Ectodermal cell (in vitro differentiated cells): Measurements from ENCODE around the gene RCAN2.

ENCODE experiments used
- H3K27ac ChIP-seq: 2 replicates; pipeline ENCODE4 v1.7.0; 2013; ENCODE audit warnings: mild to moderate bottlenecking, low read depth, low read length; ENCODE audit not compliant: insufficient read depth, poor library complexity, severe bottlenecking
- H3K27me3 ChIP-seq: 2 replicates; pipeline ENCODE4 v1.7.0; 2013; ENCODE audit warnings: mild to moderate bottlenecking, low read length; ENCODE audit not compliant: insufficient read depth, control insufficient read depth, poor library complexity, severe bottlenecking
- H3K36me3 ChIP-seq: one replicate; pipeline ENCODE4 v1.7.0; 2013; ENCODE audit warnings: low read length; ENCODE audit not compliant: control insufficient read depth, insufficient read depth
- H3K4me1 ChIP-seq: one replicate; pipeline ENCODE4 v1.7.0; 2013; ENCODE audit warnings: low read length; ENCODE audit not compliant: control insufficient read depth, insufficient read depth
- H3K4me3 ChIP-seq: 2 replicates; pipeline ENCODE4 v1.7.0; 2013; ENCODE audit warnings: low read depth, low read length, control low read depth; ENCODE audit not compliant: insufficient read depth
- H3K9me3 ChIP-seq: 2 replicates; pipeline ENCODE4 v1.7.0; 2013; ENCODE audit warnings: mild to moderate bottlenecking, low read length, moderate library complexity; ENCODE audit not compliant: control insufficient read depth
- WGBS, 2 experiments: methylation state at CpG; one replicate each; pipeline ENCODE4 v1.1.7; 2013; ENCODE audit warnings: missing lambda C conversion rate in 2 of 2; 5-methylcytosine and 5-hydroxymethylcytosine counted together

The RCAN2 gene

GRCh38 chr6:46323966-46324622 lies 167.2 kb downstream of the RCAN2 start:
- Histone ChIP-seq H3K4me3 (no peak overlapping the region), H3K27ac (no peak overlapping the region), H3K9me3 (no peaks in the 10 kb centered on the region), H3K36me3 (no peaks in the 10 kb centered on the region), H3K27me3 (no peaks in the 10 kb centered on the region), H3K4me1 (peaks cover 6% of the 10 kb centered on the region)
- 94 to 95% methylated on average over 2 of the region's 3 CpGs for WGBS, 2 experiments

- 92 to 96% methylated on average over 2 to 3 of the region's 4 CpGs for WGBS, 2 experiments
- H3K4me3 ChIP-seq: no peak overlapping the region
Measured at GRCh38 chr6:46323312-46323965, 167.8 kb downstream of the RCAN2 start.

GRCh38 chr6:46320505-46320904 lies 170.7 kb downstream of the RCAN2 start:
- H3K9me3 ChIP-seq: no peaks in the 10 kb centered on the region
- no peak overlapping the region for H3K4me3 ChIP-seq
- H3K27me3 ChIP-seq: no peaks in the 10 kb centered on the region
- 85 to 95% methylated on average over 1 to 2 of the region's 2 CpGs for WGBS, 2 experiments
- H3K27ac ChIP-seq: no peak overlapping the region
- peaks cover under 1% of the 10 kb centered on the region for H3K4me1 ChIP-seq
- no peaks in the 10 kb centered on the region for H3K36me3 ChIP-seq

More at GRCh38 chr6:46323312-46323965, 167.8 kb downstream of the RCAN2 start:
- Histone ChIP-seq H3K36me3 (no peaks in the 10 kb centered on the region), H3K4me1 (peaks cover 6% of the 10 kb centered on the region), H3K27me3 (no peaks in the 10 kb centered on the region), H3K27ac (no peak overlapping the region), H3K9me3 (no peaks in the 10 kb centered on the region)

GRCh38 chr6:46315589-46315988 lies 175.7 kb downstream of the RCAN2 start:
- Histone ChIP-seq H3K9me3 (no peaks in the 10 kb centered on the region), H3K27me3 (no peaks in the 10 kb centered on the region), H3K27ac (no peak overlapping the region), H3K4me3 (no peak overlapping the region), H3K4me1 (no peaks in the 10 kb centered on the region), H3K36me3 (no peaks in the 10 kb centered on the region)
- 95 to 100% methylated on average over 1 of the region's 1 CpG for WGBS, 2 experiments

GRCh38 chr6:46312654-46313053 lies 178.6 kb downstream of the RCAN2 start:
- H3K9me3 ChIP-seq: no peaks in the 10 kb centered on the region
- no peaks in the 10 kb centered on the region for H3K27me3 ChIP-seq
- no peak overlapping the region for H3K4me3 ChIP-seq
- H3K4me1 ChIP-seq: no peaks in the 10 kb centered on the region
- H3K27ac ChIP-seq: no peak overlapping the region
- 88 to 94% methylated on average over 3 of the region's 3 CpGs for WGBS, 2 experiments
- no peaks in the 10 kb centered on the region for H3K36me3 ChIP-seq

GRCh38 chr6:46310196-46310595 lies 181.1 kb downstream of the RCAN2 start:
- WGBS, 2 experiments: 90% methylated on average over 1 of the region's 1 CpG; no CpG with 5 or more reads in 1 of the 2 experiments
- H3K36me3 ChIP-seq: no peaks in the 10 kb centered on the region
- no peak overlapping the region for H3K27ac ChIP-seq
- no peaks in the 10 kb centered on the region for H3K4me1 ChIP-seq
- no peaks in the 10 kb centered on the region for H3K9me3 ChIP-seq
- H3K4me3 ChIP-seq: no peak overlapping the region
- no peaks in the 10 kb centered on the region for H3K27me3 ChIP-seq

- Histone ChIP-seq H3K9me3 (no peaks in the 10 kb centered on the region), H3K27ac (no peak overlapping the region), H3K4me3 (no peak overlapping the region), H3K4me1 (no peaks in the 10 kb centered on the region), H3K36me3 (no peaks in the 10 kb centered on the region), H3K27me3 (no peaks in the 10 kb centered on the region)
- WGBS, 2 experiments: 63 to 81% methylated on average over 1 to 2 of the region's 2 CpGs
Measured at GRCh38 chr6:46306431-46306830, 184.8 kb downstream of the RCAN2 start.

GRCh38 chr6:46305833-46306232 lies 185.4 kb downstream of the RCAN2 start:
- H3K27me3 ChIP-seq: no peaks in the 10 kb centered on the region
- 93 to 95% methylated on average over 3 of the region's 3 CpGs for WGBS, 2 experiments
- no peaks in the 10 kb centered on the region for H3K4me1 ChIP-seq
- no peaks in the 10 kb centered on the region for H3K36me3 ChIP-seq
- H3K9me3 ChIP-seq: no peaks in the 10 kb centered on the region
- no peak overlapping the region for H3K4me3 ChIP-seq
- no peak overlapping the region for H3K27ac ChIP-seq

GRCh38 chr6:46305236-46305635 lies 186.0 kb downstream of the RCAN2 start:
- Histone ChIP-seq H3K4me3 (no peak overlapping the region), H3K27ac (no peak overlapping the region), H3K4me1 (no peaks in the 10 kb centered on the region), H3K9me3 (no peaks in the 10 kb centered on the region), H3K36me3 (no peaks in the 10 kb centered on the region), H3K27me3 (no peaks in the 10 kb centered on the region)
- WGBS, 2 experiments: 89 to 90% methylated on average over 2 of the region's 2 CpGs

- Histone ChIP-seq H3K4me3 (no peak overlapping the region), H3K4me1 (no peaks in the 10 kb centered on the region), H3K36me3 (no peaks in the 10 kb centered on the region), H3K27me3 (no peaks in the 10 kb centered on the region), H3K27ac (no peak overlapping the region), H3K9me3 (no peaks in the 10 kb centered on the region)
- 96 to 100% methylated on average over 1 of the region's 1 CpG for WGBS, 2 experiments
Measured at GRCh38 chr6:46302816-46303215, 188.4 kb downstream of the RCAN2 start.
